ENCODE measurements around the gene MCTP1. TPM values are rescaled to one million over a fixed set of nuclear protein-coding genes. Genes with fewer than 3 reads are reported as not detected.

The MCTP1 gene
- total RNA-seq, 1 donor from 2014 or later: 3.4 TPM

DNA sequence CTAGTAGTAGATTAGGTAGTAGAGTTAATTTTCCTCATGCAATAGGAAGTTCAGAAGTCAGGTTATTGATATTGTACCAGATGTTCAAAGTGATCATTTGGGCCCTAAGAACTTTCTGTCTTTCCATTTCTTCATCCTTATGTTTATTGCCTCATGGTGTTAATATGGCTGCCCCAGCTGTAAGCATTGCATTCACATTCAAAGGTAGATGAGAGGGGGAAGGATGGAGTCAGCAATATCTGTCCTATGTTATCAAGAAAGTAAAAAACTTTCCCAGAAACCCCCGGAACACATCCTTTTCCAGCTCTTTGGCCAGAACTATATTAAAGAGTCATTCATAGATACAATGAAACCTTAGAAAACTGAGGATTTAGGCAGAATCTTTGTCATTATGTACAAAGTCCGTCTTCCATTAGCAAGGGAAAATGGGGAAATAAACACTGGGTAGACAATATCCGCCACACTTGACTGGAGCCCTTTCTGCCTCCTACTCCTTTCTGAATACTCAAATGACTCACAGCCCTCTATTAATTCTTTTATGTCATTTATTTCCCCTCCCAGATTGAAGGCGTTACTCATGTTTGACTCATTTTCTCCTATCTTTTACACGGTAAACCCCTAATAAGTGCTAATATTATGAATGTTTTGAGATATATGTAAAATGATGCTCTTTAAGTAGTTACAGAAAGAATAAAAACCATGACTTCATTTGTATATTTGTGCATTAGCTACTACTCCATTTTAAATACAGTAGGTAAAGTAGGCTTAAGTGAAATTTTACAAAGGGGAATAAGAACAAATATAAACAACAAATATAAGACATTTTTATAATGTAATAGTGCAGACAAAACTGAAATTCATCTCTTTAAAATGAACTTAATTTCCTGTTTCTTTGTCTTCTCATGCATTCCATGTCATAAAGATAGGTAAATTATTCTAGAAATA lies 538.8 kb downstream of the MCTP1 start:
- Mint-ChIP-seq H3K4me1 (ENCODE audit: low read depth) (peaks cover 10% of the 10 kb centered on the region), H3K36me3 (ENCODE audit: low read depth) (no peaks in the 10 kb centered on the region), H3K4me3 (ENCODE audit: unreplicated experiment) (no peak overlapping the region), H3K9me3 (ENCODE audit: low read depth) (no peaks in the 10 kb centered on the region), H3K27ac (ENCODE audit: unreplicated experiment) (no peak overlapping the region), H3K27me3 (ENCODE audit: low read depth) (no peaks in the 10 kb centered on the region)
- no peak for DNase-seq (ENCODE audit: low spot score)
- TF ChIP-seq, protein P1, sequence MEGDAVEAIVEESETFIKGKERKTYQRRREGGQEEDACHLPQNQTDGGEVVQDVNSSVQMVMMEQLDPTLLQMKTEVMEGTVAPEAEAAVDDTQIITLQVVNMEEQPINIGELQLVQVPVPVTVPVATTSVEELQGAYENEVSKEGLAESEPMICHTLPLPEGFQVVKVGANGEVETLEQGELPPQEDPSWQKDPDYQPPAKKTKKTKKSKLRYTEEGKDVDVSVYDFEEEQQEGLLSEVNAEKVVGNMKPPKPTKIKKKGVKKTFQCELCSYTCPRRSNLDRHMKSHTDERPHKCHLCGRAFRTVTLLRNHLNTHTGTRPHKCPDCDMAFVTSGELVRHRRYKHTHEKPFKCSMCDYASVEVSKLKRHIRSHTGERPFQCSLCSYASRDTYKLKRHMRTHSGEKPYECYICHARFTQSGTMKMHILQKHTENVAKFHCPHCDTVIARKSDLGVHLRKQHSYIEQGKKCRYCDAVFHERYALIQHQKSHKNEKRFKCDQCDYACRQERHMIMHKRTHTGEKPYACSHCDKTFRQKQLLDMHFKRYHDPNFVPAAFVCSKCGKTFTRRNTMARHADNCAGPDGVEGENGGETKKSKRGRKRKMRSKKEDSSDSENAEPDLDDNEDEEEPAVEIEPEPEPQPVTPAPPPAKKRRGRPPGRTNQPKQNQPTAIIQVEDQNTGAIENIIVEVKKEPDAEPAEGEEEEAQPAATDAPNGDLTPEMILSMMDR (IDR thresholded peaks at IDR 0.05): no peak

DNA sequence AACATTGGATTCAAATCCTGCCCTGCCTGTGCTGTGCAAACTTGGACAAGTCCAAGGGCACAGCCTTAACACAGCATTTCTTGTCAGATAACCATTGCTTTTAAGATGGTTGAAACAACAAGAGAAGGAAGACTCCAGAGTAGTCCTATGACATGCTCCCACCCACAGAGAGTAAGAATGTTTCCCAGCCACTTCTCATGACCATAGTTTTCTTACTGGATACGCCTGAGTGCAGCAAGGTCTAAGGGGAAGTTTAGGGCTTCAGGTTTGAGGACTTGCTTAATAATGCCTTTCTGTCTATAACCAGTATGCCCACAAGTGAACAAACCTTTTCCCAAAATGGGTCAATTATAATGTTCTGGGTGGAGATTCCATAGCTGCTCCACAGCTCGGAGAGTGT lies 540.0 kb downstream of the MCTP1 start:
- H3K4me3 Mint-ChIP-seq (ENCODE audit: unreplicated experiment): no peak overlapping the region
- no peak for DNase-seq (ENCODE audit: low spot score)
- no peaks in the 10 kb centered on the region for H3K9me3 Mint-ChIP-seq (ENCODE audit: low read depth)
- H3K27me3 Mint-ChIP-seq (ENCODE audit: low read depth): no peaks in the 10 kb centered on the region
- no peaks in the 10 kb centered on the region for H3K36me3 Mint-ChIP-seq (ENCODE audit: low read depth)
- TF ChIP-seq, protein P1 (IDR thresholded peaks at IDR 0.05): no peak
- H3K4me1 Mint-ChIP-seq (ENCODE audit: low read depth): peaks cover 10% of the 10 kb centered on the region
- H3K27ac Mint-ChIP-seq (ENCODE audit: unreplicated experiment): no peak overlapping the region

DNA sequence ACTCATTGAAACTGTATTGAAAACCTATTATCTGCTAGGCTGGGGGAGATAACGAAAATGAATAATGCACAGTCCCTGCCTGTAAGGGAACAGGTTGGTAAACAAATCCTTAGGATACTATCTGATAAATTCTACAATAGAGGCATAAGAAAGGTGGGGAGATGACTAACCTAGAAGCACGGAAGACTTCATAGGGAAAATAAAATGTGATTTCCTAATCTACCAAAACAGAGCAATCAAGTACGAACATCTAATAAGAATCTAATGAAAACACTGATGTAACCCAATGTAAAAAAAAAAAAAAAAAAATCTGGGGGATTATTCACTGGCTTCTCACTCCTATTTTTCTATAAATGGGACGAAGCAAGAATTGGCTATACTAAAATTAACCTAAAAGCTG lies 542.0 kb downstream of the MCTP1 start:
- Mint-ChIP-seq H3K27ac (ENCODE audit: unreplicated experiment) (no peak overlapping the region), H3K27me3 (ENCODE audit: low read depth) (no peaks in the 10 kb centered on the region), H3K4me3 (ENCODE audit: unreplicated experiment) (no peak overlapping the region), H3K36me3 (ENCODE audit: low read depth) (no peaks in the 10 kb centered on the region), H3K9me3 (ENCODE audit: low read depth) (no peaks in the 10 kb centered on the region), H3K4me1 (ENCODE audit: low read depth) (peaks cover 5% of the 10 kb centered on the region)
- TF ChIP-seq, protein P1 (IDR thresholded peaks at IDR 0.05): no peak
- DNase-seq (ENCODE audit: low spot score): no peak

DNA sequence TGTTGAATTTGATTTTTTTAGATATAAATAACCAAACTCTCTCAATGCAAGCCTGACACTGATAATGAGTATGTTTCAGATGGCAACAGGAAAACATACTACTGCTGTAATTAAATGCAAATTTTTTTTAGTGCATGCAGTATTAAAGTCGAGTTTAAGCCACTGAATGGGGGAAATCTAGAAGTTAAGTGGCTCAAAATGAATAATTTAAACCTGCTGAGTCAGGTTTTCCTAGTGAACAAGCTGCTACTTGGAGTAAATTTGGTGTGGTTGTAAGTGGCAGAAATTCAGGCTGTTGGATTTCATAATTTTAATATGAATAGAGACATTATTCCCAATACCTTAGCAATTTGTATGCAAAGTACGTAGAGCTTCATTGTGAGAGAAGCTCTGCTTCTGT lies 544.6 kb downstream of the MCTP1 start:
- TF ChIP-seq, protein P1 (IDR thresholded peaks at IDR 0.05): no peak
- Mint-ChIP-seq H3K4me3 (ENCODE audit: unreplicated experiment) (no peak overlapping the region), H3K9me3 (ENCODE audit: low read depth) (no peaks in the 10 kb centered on the region), H3K4me1 (ENCODE audit: low read depth) (no peaks in the 10 kb centered on the region), H3K27ac (ENCODE audit: unreplicated experiment) (no peak overlapping the region), H3K27me3 (ENCODE audit: low read depth) (no peaks in the 10 kb centered on the region), H3K36me3 (ENCODE audit: low read depth) (no peaks in the 10 kb centered on the region)
- no peak for DNase-seq (ENCODE audit: low spot score)

DNA sequence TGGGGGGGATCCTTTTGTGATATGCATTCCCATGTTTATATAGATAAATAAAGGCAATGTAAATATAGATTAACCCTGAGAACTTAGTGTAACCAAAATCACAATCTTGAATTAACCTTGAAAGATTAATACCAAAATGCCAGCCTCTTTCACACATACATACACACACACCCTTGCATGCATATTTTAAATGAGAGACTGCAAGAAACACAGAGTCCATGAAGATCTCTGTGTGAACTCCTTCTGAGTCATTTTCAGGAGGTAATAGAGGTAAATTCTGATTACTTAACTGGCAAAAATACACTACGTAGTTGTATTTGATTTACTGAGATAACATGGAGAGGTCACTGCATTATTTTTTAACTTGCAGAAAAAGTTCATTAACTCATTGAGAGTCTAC lies 548.4 kb downstream of the MCTP1 start:
- no peaks in the 10 kb centered on the region for H3K9me3 Mint-ChIP-seq (ENCODE audit: low read depth)
- H3K27me3 Mint-ChIP-seq (ENCODE audit: low read depth): no peaks in the 10 kb centered on the region
- H3K4me3 Mint-ChIP-seq (ENCODE audit: unreplicated experiment): no peak overlapping the region
- TF ChIP-seq, protein P1 (IDR thresholded peaks at IDR 0.05): no peak
- no peaks in the 10 kb centered on the region for H3K36me3 Mint-ChIP-seq (ENCODE audit: low read depth)
- no peaks in the 10 kb centered on the region for H3K4me1 Mint-ChIP-seq (ENCODE audit: low read depth)
- DNase-seq (ENCODE audit: low spot score): no peak
- no peak overlapping the region for H3K27ac Mint-ChIP-seq (ENCODE audit: unreplicated experiment)
